ENCODE results near the gene CD9.

The CD9 gene

DNA sequence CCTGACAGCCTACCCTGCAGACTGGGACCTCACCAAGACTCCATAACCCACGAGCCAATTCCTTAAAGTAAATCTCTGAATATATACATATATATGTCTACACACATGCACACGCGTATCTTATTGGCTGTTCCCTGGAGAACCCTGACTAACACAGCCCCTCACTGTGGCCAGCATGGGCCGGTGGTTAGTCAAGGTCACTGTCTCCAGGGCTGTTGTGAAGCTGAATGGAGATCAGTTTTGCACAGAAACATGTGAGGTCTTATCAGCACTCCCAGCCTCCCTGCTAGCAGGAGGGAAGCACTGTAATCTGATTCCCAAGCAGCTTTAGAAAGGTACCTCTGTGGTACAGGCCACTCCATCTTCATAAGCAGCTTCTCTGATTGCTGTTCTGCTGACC lies 63.7 kb downstream of the CD9 start:
- no peak for DNase-seq (ENCODE audit: low spot score)

DNA sequence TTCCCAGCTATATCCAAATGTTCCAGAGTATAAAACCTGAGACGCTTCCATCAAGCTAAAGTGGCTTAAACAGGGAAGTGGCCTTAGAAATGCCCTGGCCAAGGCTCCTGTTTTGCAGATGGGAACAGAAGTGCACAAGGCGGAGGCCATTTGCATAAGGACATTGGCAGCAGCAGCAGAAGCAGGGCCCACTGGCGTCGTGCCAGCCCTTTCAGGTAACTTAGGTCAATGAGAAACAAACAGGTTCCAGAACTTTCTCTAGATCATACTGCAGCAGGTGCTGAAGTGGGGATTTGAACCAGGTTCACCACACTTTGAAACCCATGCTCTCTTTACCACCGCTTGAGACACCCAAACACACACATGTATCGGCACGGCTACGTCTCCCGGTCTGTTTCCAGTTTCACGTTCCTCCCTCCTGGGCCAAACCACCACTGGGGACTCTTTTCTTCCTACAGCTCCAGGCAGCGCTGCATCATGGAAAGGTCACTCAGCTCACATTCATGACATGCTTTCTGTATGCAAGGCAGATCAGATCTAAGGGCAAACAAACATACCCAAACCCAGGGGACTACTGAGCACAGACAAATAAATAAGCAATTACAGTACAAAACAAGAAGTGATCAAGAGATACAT lies 64.3 kb downstream of the CD9 start:
- no peak for DNase-seq (ENCODE audit: low spot score)

More for the DNA sequence above, 63.7 kb downstream of the CD9 start:
- TF ChIP-seq, protein P1, sequence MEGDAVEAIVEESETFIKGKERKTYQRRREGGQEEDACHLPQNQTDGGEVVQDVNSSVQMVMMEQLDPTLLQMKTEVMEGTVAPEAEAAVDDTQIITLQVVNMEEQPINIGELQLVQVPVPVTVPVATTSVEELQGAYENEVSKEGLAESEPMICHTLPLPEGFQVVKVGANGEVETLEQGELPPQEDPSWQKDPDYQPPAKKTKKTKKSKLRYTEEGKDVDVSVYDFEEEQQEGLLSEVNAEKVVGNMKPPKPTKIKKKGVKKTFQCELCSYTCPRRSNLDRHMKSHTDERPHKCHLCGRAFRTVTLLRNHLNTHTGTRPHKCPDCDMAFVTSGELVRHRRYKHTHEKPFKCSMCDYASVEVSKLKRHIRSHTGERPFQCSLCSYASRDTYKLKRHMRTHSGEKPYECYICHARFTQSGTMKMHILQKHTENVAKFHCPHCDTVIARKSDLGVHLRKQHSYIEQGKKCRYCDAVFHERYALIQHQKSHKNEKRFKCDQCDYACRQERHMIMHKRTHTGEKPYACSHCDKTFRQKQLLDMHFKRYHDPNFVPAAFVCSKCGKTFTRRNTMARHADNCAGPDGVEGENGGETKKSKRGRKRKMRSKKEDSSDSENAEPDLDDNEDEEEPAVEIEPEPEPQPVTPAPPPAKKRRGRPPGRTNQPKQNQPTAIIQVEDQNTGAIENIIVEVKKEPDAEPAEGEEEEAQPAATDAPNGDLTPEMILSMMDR (IDR thresholded peaks at IDR 0.05; ENCODE audit: extremely low read depth, missing control alignments) = no peak

DNA sequence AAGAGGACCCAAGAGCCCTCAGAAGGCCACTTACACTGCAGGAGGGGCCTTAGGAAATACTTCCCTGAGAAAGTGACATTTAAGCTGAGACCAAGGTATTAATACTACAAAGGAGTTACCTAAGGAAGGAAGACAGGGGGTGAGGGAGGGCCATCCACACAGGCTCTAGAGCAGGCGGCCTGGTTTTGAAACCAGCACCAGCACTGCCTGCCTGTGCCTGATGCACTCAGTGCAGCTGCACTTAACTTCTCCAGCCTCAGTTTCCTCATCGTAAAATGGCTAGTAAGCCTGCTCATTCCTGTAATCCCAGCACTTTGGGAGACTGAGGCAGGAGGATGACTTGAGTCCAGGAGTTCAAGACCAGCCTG lies 64.8 kb downstream of the CD9 start:
- TF ChIP-seq, protein P1 (IDR thresholded peaks at IDR 0.05; ENCODE audit: extremely low read depth, missing control alignments) = no peak
- no peak for DNase-seq (ENCODE audit: low spot score)

More for the DNA sequence above, 64.3 kb downstream of the CD9 start:
- TF ChIP-seq, protein P1 (IDR thresholded peaks at IDR 0.05; ENCODE audit: extremely low read depth, missing control alignments) = no peak

DNA sequence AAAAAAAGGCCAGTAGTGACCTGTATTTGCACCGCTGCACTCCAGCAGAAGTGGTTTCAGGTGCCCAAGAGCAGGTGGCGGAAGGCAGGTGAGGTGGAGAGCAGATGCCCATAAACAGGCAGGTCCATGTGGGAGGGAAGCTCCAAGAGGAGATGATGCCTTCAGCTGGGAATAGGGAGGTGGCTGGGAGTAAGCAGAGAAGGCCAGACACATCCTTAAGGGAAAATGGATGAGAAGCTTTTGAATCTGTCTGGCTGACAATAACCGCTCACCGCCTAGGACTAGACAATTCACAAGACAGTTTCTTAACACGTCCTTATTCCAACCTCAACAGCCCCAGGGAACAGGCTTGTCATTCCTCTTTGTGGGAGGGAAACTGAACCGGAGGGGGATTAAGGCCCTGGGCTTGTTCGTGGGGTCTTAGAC lies 66.4 kb downstream of the CD9 start:
- TF ChIP-seq, protein P1 (IDR thresholded peaks at IDR 0.05; ENCODE audit: extremely low read depth, missing control alignments) = no peak
- no peak for DNase-seq (ENCODE audit: low spot score)

DNA sequence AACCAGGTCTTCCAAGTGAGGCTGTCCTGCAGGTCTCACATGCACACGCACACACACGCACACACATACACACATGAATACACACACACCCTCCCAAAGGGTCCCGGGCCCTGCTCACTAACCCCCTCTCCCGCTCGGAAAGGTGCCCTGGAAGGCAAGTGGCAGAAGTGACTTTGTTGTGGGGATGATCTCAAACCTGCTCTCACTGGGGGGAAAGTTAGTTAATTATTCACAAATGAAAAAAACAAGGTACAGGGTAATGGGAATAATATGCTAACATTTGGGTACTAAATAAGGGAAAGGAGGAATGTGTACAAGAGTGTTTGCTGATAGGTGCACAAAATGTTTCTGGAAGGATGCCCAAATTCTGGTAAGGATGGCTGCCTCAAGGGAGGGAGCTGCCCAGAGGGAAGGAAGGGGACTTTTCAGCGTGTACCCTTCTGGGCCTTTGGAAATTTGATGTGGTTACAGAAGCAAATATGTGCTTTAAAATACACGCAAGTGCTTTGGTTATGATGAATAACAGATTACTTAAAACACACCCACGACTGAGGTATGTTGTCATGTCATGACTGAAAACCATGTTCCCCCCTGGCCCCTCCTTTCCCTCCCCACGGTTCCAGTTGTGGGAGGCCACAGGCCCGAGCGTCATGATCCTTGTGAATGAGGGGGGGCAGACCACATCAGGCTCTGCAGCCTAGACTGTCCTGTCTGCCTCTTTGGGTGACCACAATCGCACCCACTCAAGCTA lies 66.9 kb downstream of the CD9 start:
- no peak for DNase-seq (ENCODE audit: low spot score)
- TF ChIP-seq, protein P1 (IDR thresholded peaks at IDR 0.05; ENCODE audit: extremely low read depth, missing control alignments) = no peak

DNA sequence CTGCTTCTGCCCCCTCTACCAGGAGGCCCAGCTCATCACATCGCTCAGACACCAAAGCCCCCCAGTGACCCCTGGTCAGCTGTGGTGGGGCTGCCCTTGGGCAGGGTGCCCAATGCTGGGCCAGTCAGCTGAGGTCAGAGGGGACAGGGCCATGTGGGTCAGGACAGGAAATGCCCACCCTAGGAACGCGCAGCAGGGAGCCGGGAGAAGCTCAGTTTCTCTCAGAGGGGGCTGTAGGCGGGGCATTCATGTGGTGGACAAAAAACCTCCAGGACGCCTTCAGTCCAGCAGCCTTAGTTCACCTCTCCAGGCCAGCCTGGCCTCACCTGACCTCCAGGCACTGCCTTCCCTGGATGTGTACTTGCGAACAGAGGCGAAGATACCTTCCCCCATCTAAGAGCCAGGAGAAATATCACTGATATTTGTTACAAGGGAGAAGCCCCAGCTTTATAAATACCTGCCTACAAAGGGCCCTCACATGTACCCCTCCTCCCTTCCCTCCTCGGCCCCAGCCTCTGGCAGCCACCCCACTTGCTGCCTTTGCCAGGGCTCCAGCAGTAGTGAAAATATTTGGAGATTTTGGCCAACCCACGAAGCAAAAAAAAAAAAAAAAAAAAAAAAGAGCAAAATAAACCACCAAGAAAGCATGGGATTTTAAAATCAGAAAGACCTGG lies 68.4 kb downstream of the CD9 start:
- TF ChIP-seq, protein P1 (IDR thresholded peaks at IDR 0.05; ENCODE audit: extremely low read depth, missing control alignments) = no peak
- DNase-seq (ENCODE audit: low spot score) = no peak

DNA sequence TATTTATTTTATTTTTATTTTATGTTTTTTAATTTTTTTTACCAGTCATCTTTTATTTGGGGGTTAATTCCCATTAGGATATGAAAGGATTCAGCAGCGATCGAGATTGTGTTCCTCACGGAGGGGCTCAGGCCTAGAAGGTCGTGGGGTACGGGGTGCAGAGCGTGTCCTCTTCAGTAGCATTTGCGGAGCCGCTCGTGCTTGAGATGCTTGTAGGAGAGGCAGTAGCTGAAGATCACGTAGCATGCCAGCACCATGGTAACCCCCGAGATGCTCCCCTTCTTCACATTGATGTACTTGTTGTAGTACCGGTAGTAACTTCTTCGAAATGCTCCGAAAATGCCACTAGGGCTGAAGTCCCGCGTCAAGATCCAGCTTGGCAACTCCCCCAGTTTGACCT lies 69.8 kb downstream of the CD9 start:
- TF ChIP-seq, protein P1 (IDR thresholded peaks at IDR 0.05; ENCODE audit: extremely low read depth, missing control alignments) = no peak
- no peak for DNase-seq (ENCODE audit: low spot score)

Data from GM20000 (cell line).